ENCODE results near the gene PROSER3. TPM values are rescaled to one million over a fixed set of nuclear protein-coding genes. Genes with fewer than 3 reads are reported as not detected.
A peak's percentile ranks its signal among the peaks of the same experiment; 100 is the strongest.

The PROSER3 gene
- total RNA-seq, 1 donor = 5.8 TPM

GRCh38 chr19:35776102-35776788, 18.3 kb downstream of the PROSER3 start:
- no peaks in the 10 kb centered on the region for H3K36me3 ChIP-seq (ENCODE audit: insufficient read depth, low read length)
- no peaks in the 10 kb centered on the region for H3K9me3 ChIP-seq (ENCODE audit: low read depth, low read length)
- H2AFZ ChIP-seq (ENCODE audit: low read length) = peak overlapping the region; percentile 56
- no peak overlapping the region for H3K27ac ChIP-seq (ENCODE audit: low read depth, low read length)
- peaks cover 2% of the 10 kb centered on the region for H3K79me2 ChIP-seq (ENCODE audit: insufficient read depth, low read length)
- peak overlapping the region; percentile 79 for H3K4me3 ChIP-seq (ENCODE audit: insufficient read depth, low read length)
- H3K4me1 ChIP-seq (ENCODE audit: insufficient read depth, low read length) = peaks cover 7% of the 10 kb centered on the region
- peak; percentile 84 for DNase-seq (ENCODE audit: insufficient read length, low spot score, missing footprints)
- H4K20me1 ChIP-seq (ENCODE audit: insufficient read depth, low read length) = no peaks in the 10 kb centered on the region
- H3K27me3 ChIP-seq (ENCODE audit: insufficient read depth, low read length) = no peaks in the 10 kb centered on the region
- no peak for TF ChIP-seq CTCF (IDR thresholded peaks at IDR 0.05; ENCODE audit: extremely low read depth, low read depth, low read length)
- H3K4me2 ChIP-seq (ENCODE audit: insufficient read depth, low read length) = peak overlapping the region; percentile 90

- Histone ChIP-seq H3K4me3 (ENCODE audit: insufficient read depth, low read length) (no peak overlapping the region), H3K79me2 (ENCODE audit: insufficient read depth, low read length) (peaks cover 2% of the 10 kb centered on the region), H2AFZ (ENCODE audit: low read length) (no peak overlapping the region), H3K27ac (ENCODE audit: low read depth, low read length) (no peak overlapping the region), H3K27me3 (ENCODE audit: insufficient read depth, low read length) (no peaks in the 10 kb centered on the region), H3K9me3 (ENCODE audit: low read depth, low read length) (no peaks in the 10 kb centered on the region), H4K20me1 (ENCODE audit: insufficient read depth, low read length) (no peaks in the 10 kb centered on the region), H3K4me2 (ENCODE audit: insufficient read depth, low read length) (no peak overlapping the region), H3K4me1 (ENCODE audit: insufficient read depth, low read length) (peaks cover 7% of the 10 kb centered on the region), H3K36me3 (ENCODE audit: insufficient read depth, low read length) (no peaks in the 10 kb centered on the region)
- no peak for TF ChIP-seq CTCF (IDR thresholded peaks at IDR 0.05; ENCODE audit: extremely low read depth, low read depth, low read length)
- peak; percentile 75 for DNase-seq (ENCODE audit: insufficient read length, low spot score, missing footprints)
Measured at GRCh38 chr19:35777086-35777841, 19.3 kb downstream of the PROSER3 start.

GRCh38 chr19:35777961-35778360, 20.0 kb downstream of the PROSER3 start:
- no peak overlapping the region for H3K4me2 ChIP-seq (ENCODE audit: insufficient read depth, low read length)
- H4K20me1 ChIP-seq (ENCODE audit: insufficient read depth, low read length) = no peaks in the 10 kb centered on the region
- H3K4me1 ChIP-seq (ENCODE audit: insufficient read depth, low read length) = peaks cover 7% of the 10 kb centered on the region
- TF ChIP-seq CTCF (IDR thresholded peaks at IDR 0.05; ENCODE audit: extremely low read depth, low read depth, low read length) = no peak
- no peak overlapping the region for H3K27ac ChIP-seq (ENCODE audit: low read depth, low read length)
- no peaks in the 10 kb centered on the region for H3K9me3 ChIP-seq (ENCODE audit: low read depth, low read length)
- H3K27me3 ChIP-seq (ENCODE audit: insufficient read depth, low read length) = no peaks in the 10 kb centered on the region
- no peak overlapping the region for H3K4me3 ChIP-seq (ENCODE audit: insufficient read depth, low read length)
- DNase-seq (ENCODE audit: insufficient read length, low spot score, missing footprints) = peak; percentile 90
- H2AFZ ChIP-seq (ENCODE audit: low read length) = no peak overlapping the region
- no peaks in the 10 kb centered on the region for H3K36me3 ChIP-seq (ENCODE audit: insufficient read depth, low read length)
- peaks cover 2% of the 10 kb centered on the region for H3K79me2 ChIP-seq (ENCODE audit: insufficient read depth, low read length)

- Histone ChIP-seq H3K27ac (ENCODE audit: low read depth, low read length) (no peak overlapping the region), H2AFZ (ENCODE audit: low read length) (no peak overlapping the region), H3K9me3 (ENCODE audit: low read depth, low read length) (no peaks in the 10 kb centered on the region), H3K27me3 (ENCODE audit: insufficient read depth, low read length) (no peaks in the 10 kb centered on the region), H4K20me1 (ENCODE audit: insufficient read depth, low read length) (no peaks in the 10 kb centered on the region), H3K4me3 (ENCODE audit: insufficient read depth, low read length) (no peak overlapping the region), H3K36me3 (ENCODE audit: insufficient read depth, low read length) (no peaks in the 10 kb centered on the region), H3K4me2 (ENCODE audit: insufficient read depth, low read length) (no peak overlapping the region), H3K4me1 (ENCODE audit: insufficient read depth, low read length) (peaks cover 7% of the 10 kb centered on the region), H3K79me2 (ENCODE audit: insufficient read depth, low read length) (peaks cover 2% of the 10 kb centered on the region)
- TF ChIP-seq CTCF (IDR thresholded peaks at IDR 0.05; ENCODE audit: extremely low read depth, low read depth, low read length) = no peak
- DNase-seq (ENCODE audit: insufficient read length, low spot score, missing footprints) = peak; percentile 25
Measured at GRCh38 chr19:35779033-35779432, 21.1 kb downstream of the PROSER3 start.

All from osteoblast (primary cell).